HG03575 (cell line): ENCODE results near the gene PLCXD1.
"Not testable (repeated sequence)": the region's sequence is repeated elsewhere in the genome, so short reads cannot be mapped to it uniquely, and the experiment has no call there.

ENCODE experiments used
- ATAC-seq: cut with Tn5 transposase; IDR thresholded peaks from one replicate; pipeline ENCODE4 v1.9.1; 2021; ENCODE audit not compliant: unreplicated experiment, insufficient number of reproducible peaks, low FRiP score; ENCODE audit errors: extremely low read depth

Gene PLCXD1

GRCh38 chrX:312621-313331 lies 31.6 kb downstream of the PLCXD1 start:
- no peak for ATAC-seq

GRCh38 chrX:313546-313945 lies 32.4 kb downstream of the PLCXD1 start:
- ATAC-seq = no peak

GRCh38 chrX:314049-314448 lies 32.9 kb downstream of the PLCXD1 start:
- ATAC-seq = no peak

- no peak for ATAC-seq
Measured at GRCh38 chrX:314781-315595, 33.8 kb downstream of the PLCXD1 start.

GRCh38 chrX:316351-317325 lies 35.5 kb downstream of the PLCXD1 start:
- ATAC-seq = no peak

GRCh38 chrX:317424-318067 lies 36.4 kb downstream of the PLCXD1 start:
- no peak for ATAC-seq

GRCh38 chrX:318068-318738 lies 37.0 kb downstream of the PLCXD1 start:
- peak; percentile 55 for ATAC-seq

- peak; percentile 75 for ATAC-seq
Measured at GRCh38 chrX:318739-319578, 37.8 kb downstream of the PLCXD1 start, which contains the start of gene GTPBP6. Gene GTPBP6, minus strand, starts transcription at chrX:318796. Its CDS starts 9 bp downstream, at chrX:318787.

GRCh38 chrX:319579-320125 lies 38.5 kb downstream of the PLCXD1 start:
- ATAC-seq = no peak

GRCh38 chrX:320126-320783 lies 39.1 kb downstream of the PLCXD1 start:
- no peak for ATAC-seq

GRCh38 chrX:323721-324628 lies 42.8 kb downstream of the PLCXD1 start:
- no peak for ATAC-seq

GRCh38 chrX:324664-325063 lies 43.5 kb downstream of the PLCXD1 start:
- not testable (repeated sequence) for ATAC-seq

- ATAC-seq = no peak
Measured at GRCh38 chrX:327660-328126, 46.5 kb downstream of the PLCXD1 start.

- ATAC-seq = no peak
Measured at GRCh38 chrX:329291-329910, 48.2 kb downstream of the PLCXD1 start.

GRCh38 chrX:330141-330725 lies 49.1 kb downstream of the PLCXD1 start:
- ATAC-seq = not testable (repeated sequence)
